GM12878 (cell line): ENCODE results near the gene ISLR. TPM values are rescaled to one million over a fixed set of nuclear protein-coding genes. Genes with fewer than 3 reads are reported as not detected.

Experiments
- ATAC-seq: fragments of 200-7000 bp; cut with Tn5 transposase; 3 replicates; pipeline ENCODE4 v1.9.1; 2020; ENCODE audit warnings: mild to moderate bottlenecking, moderate library complexity
- BruUV-seq: library from RNA; stranded (reverse); fragments of 400-500 nt; replicated peaks from 2 replicates; lab custom pipeline; 2021; lab: Mats Ljungman, UMichigan
- CTCF ChIA-PET: fragments of 300-600 bp; sonication (Branson Sonifier 250); formaldehyde crosslinking; extraction: SDS; loops from one replicate; lab custom pipeline; 2021; ENCODE audit warnings: inconsistent platforms; lab: Yijun Ruan, JAX
- POLR2A ChIA-PET: fragments of 350-600 bp; formaldehyde crosslinking; extraction: SDS; loops from one replicate; lab custom pipeline; 2021; ENCODE audit warnings: inconsistent platforms; lab: Charles Lee
- RAD21 ChIA-PET: fragments of 300-600 bp; sonication (Branson Sonifier 250); formaldehyde crosslinking; loops from one replicate; lab custom pipeline; 2023; ENCODE audit warnings: antibody characterized with exemption; ENCODE audit not compliant: unreplicated experiment; lab: Charles Lee
- SMC1A ChIA-PET: fragments of 300-600 bp; sonication (Branson Sonifier 250); formaldehyde crosslinking; loops from one replicate; lab custom pipeline; 2023; ENCODE audit not compliant: unreplicated experiment, uncharacterized antibody; lab: Charles Lee
- DNase-seq: peaks from one replicate; pipeline ENCODE4 v3.0.0-alpha.2; 2011; ENCODE audit warnings: low read depth, low spot score
- FAIRE-seq: peaks from 3 replicates; lab custom pipeline; 2011; peaks lifted over from hg19 to GRCh38; lab: Jason Lieb, UNC
- H2AFZ ChIP-seq: 2 replicates; pipeline ENCODE4 v1.6.0; 2011; ENCODE audit warnings: low read depth, low read length, control low read depth; ENCODE audit not compliant: control insufficient read depth
- H3K27ac ChIP-seq: 2 replicates; pipeline ENCODE4 v1.5.1; 2011; ENCODE audit warnings: control low read depth; ENCODE audit not compliant: control insufficient read depth, insufficient read depth
- H3K27me3 ChIP-seq, 2 experiments: replicated peaks in 1 of 2; 2 replicates each; pipeline versions ENCODE4 v1.6.0 to v1.6.1; 2011; ENCODE audit warnings: low read length in 1 of 2; ENCODE audit not compliant: control insufficient read depth in 2 of 2, insufficient read depth in 2 of 2
- H3K36me3 ChIP-seq, 2 experiments: 2 replicates each; pipeline ENCODE4 v1.5.1; 2011; ENCODE audit warnings: low read length in 1 of 2; ENCODE audit not compliant: control insufficient read depth in 2 of 2, insufficient read depth in 2 of 2
- H3K4me1 ChIP-seq: 2 replicates; pipeline ENCODE4 v1.6.1; 2011; ENCODE audit warnings: mild to moderate bottlenecking, low read length, moderate library complexity, mixed read lengths; ENCODE audit not compliant: control insufficient read depth, insufficient read depth
- H3K4me2 ChIP-seq: 2 replicates; pipeline ENCODE4 v1.6.0; 2011; ENCODE audit warnings: control low read depth; ENCODE audit not compliant: control insufficient read depth, insufficient read depth
- H3K4me3 ChIP-seq: fragments of 200-600 bp; sonication (generic); 2 replicates; pipeline ENCODE4 v1.5.1; 2016
- H3K79me2 ChIP-seq: 2 replicates; pipeline ENCODE4 v1.6.0; 2011; ENCODE audit warnings: low read length; ENCODE audit not compliant: control insufficient read depth, insufficient read depth
- H3K9ac ChIP-seq: 2 replicates; pipeline ENCODE4 v1.8.0; 2011; ENCODE audit warnings: low read length, control low read depth, mixed read lengths; ENCODE audit not compliant: control insufficient read depth, insufficient read depth
- H3K9me3 ChIP-seq: replicated peaks from 3 replicates; pipeline ENCODE4 v1.5.1; 2011; ENCODE audit warnings: mild to moderate bottlenecking, low read length; ENCODE audit not compliant: control insufficient read depth, insufficient read depth
- H4K20me1 ChIP-seq: 2 replicates; pipeline ENCODE4 v1.6.0; 2011; ENCODE audit not compliant: control insufficient read depth, insufficient read depth
- ASH2L ChIP-seq: fragments of 300-600, 200-600 bp; sonication (generic); IDR thresholded peaks from 2 replicates; pipeline ENCODE4 v1.6.1; 2017; ENCODE audit warnings: low read depth, mild to moderate bottlenecking, borderline replicate concordance
- NFXL1 ChIP-seq: fragments of 450-650 bp; IDR thresholded peaks from 2 replicates; pipeline ENCODE4 v1.6.1; 2017; ENCODE audit warnings: antibody characterized with exemption, mild to moderate bottlenecking, borderline replicate concordance
- NRF1 ChIP-seq: conservative IDR thresholded peaks from 2 replicates; pipeline ENCODE4 v1.6.1; 2011; ENCODE audit warnings: mild to moderate bottlenecking, low read depth, low read length, improper control_type of control experiment
- SIX5 ChIP-seq: IDR thresholded peaks from 2 replicates; pipeline ENCODE4 v1.6.1; 2011; ENCODE audit warnings: mild to moderate bottlenecking, low read depth, low read length, moderate library complexity; ENCODE audit not compliant: severe bottlenecking
- SMAD5 ChIP-seq: IDR thresholded peaks from 2 replicates; pipeline ENCODE4 v1.6.1; 2016; ENCODE audit warnings: antibody characterized with exemption, low read depth
- SREBF1 ChIP-seq: IDR thresholded peaks from 2 replicates; pipeline ENCODE4 v1.6.1; 2012; ENCODE audit warnings: mild to moderate bottlenecking, low read length
- ZNF274 ChIP-seq: IDR thresholded peaks from one replicate; pipeline ENCODE4 v1.8.0; 2011; ENCODE audit not compliant: insufficient read length, insufficient read depth
- ZZZ3 ChIP-seq: IDR thresholded peaks from 2 replicates; pipeline ENCODE4 v1.6.1; 2011; ENCODE audit warnings: low read depth; ENCODE audit not compliant: control insufficient read depth, insufficient read length
- WGBS: methylation state at CpG from one replicate; pipeline ENCODE4 v1.1.6; 2016; ENCODE audit warnings: low lambda C conversion rate; ENCODE audit not compliant: insufficient replicate concordance, insufficient coverage; ENCODE audit errors: missing lambda C conversion rate; 5-methylcytosine and 5-hydroxymethylcytosine counted together
- in situ Hi-C: fragments of 300-500 bp; cut with MboI; formaldehyde crosslinking; loops from 9 replicates; pipeline ENCODE4 v1.14.3; 2018; ENCODE audit warnings: mixed read lengths
- intact Hi-C: fragments of 100-400 bp; cut with micrococcal nuclease; formaldehyde crosslinking; loops from one replicate; pipeline ENCODE4 v1.14.2; 2022; ENCODE audit not compliant: unreplicated experiment
- polyA plus RNA-seq, 11 experiments: library from polyadenylated mRNA; depleted of rRNA in 4 of 11; unstranded in 6 of 11; stranded (reverse) in 5 of 11; fragments of >200 nt; fragmentation: Nextera tagmentation in 4 of 11; fragmentation: Illumina TruSeq in 1 of 11; extraction: Ambion mirVana in 4 of 11; extraction: Trizol in 1 of 11; gene quantifications; 1 replicate in 1 of 11; 2 replicates in 10 of 11; pipeline versions ENCODE4 v1.2.1 to v1.2.3, GENCODE V29; 2011 to 2016; ENCODE audit warnings: inconsistent platforms in 2 of 11, missing spikeins in 2 of 11, low read depth in 1 of 11
- total RNA-seq, 4 experiments: library from RNA; depleted of rRNA in 3 of 4; stranded (reverse); fragments of >200 nt in 3 of 4; fragmentation: Illumina TruSeq in 1 of 4; extraction: Trizol in 1 of 4; gene quantifications; 2 replicates each; pipeline versions ENCODE4 v1.2.1 to v1.2.3, GENCODE V29; 2013 to 2021
- TF ChIP-seq, protein P1 (sequence below): fragments of 450-650 bp; IDR thresholded peaks from 2 replicates; pipeline ENCODE4 v1.6.1; 2018; ENCODE audit warnings: borderline replicate concordance, mild to moderate bottlenecking; ENCODE audit not compliant: partially characterized antibody
- TF ChIP-seq, protein P2 (sequence below): fragments of 450-650 bp; conservative IDR thresholded peaks from 2 replicates; pipeline ENCODE4 v1.6.1; 2017; ENCODE audit warnings: mild to moderate bottlenecking, moderate library complexity
- TF ChIP-seq, protein P3 (sequence below): IDR thresholded peaks from 2 replicates; pipeline ENCODE4 v1.6.1; 2012; ENCODE audit warnings: low read depth, low read length, improper control_type of control experiment
- TF ChIP-seq, protein P4 (sequence below): IDR thresholded peaks from 2 replicates; pipeline ENCODE4 v1.6.1; 2012; ENCODE audit warnings: mild to moderate bottlenecking, low read depth, low read length
- TF ChIP-seq, protein P5 (sequence below): IDR thresholded peaks from 2 replicates; pipeline ENCODE4 v1.6.1; 2011; ENCODE audit warnings: low read depth, low read length, improper control_type of control experiment, borderline replicate concordance

The ISLR gene
- total and polyA plus RNA-seq, 10 of the 15 experiments (the other 5 are each of a cell fraction or from before 2014, with no cell fraction given): 0.03 to 1.8 (median 0.54) TPM

DNA sequence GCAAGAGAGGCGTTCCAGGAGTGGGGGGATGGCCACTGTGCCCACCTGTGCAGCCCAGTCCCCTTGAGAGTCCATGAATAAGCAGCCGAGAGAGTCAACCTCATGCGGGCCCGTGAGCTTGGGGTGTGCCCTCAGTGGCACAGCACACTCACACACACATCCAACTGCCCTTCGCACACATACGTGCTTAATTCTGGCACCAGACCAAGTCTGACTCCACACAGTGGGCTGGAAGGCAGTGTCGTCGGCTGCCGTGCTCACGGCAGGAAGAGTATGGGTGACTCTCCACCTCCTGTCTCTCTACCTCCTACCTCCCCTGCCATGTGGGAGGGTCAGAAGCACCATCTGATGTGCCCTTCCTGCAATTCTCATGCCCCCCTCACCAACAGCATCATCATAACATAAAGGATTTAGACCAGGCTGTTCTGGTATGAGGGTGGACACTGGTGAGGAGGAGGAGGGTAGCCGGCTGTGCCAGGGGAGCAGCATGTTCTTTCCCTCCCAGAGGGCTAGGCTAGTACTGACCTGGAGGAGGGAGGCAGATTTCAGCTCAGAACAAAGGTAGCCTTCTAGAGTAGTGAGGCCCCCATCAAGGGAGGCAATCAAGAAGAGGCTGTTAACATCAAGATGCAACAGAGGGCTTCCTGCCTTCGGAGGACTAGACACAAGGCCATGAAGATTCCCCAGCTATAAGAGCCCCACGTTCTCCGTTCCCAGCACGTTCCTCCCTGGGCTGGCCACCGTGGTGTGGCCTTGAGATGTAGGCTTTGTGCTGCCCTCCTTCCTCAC is 34.3 kb downstream of the ISLR start:
- ChIA-PET RAD21 (no interaction called here), CTCF (no interaction called here), SMC1A (no interaction called here)
- H3K4me3 ChIP-seq: no peak overlapping the region
- no peak for FAIRE-seq
- H3K4me1 ChIP-seq: peaks cover 34% of the 10 kb centered on the region
- ATAC-seq: no peak
- no peak overlapping the region for H3K9ac ChIP-seq
- WGBS: 69% methylated on average over 16 of the region's 16 CpGs
- no peaks in the 10 kb centered on the region for H3K36me3 ChIP-seq
- H3K4me2 ChIP-seq: no peak overlapping the region
- H3K27ac ChIP-seq: no peak overlapping the region
- no peaks in the 10 kb centered on the region for H4K20me1 ChIP-seq
- in situ Hi-C loops: no loop called here
- intact Hi-C loops: no loop called here
- TF ChIP-seq, protein P1, sequence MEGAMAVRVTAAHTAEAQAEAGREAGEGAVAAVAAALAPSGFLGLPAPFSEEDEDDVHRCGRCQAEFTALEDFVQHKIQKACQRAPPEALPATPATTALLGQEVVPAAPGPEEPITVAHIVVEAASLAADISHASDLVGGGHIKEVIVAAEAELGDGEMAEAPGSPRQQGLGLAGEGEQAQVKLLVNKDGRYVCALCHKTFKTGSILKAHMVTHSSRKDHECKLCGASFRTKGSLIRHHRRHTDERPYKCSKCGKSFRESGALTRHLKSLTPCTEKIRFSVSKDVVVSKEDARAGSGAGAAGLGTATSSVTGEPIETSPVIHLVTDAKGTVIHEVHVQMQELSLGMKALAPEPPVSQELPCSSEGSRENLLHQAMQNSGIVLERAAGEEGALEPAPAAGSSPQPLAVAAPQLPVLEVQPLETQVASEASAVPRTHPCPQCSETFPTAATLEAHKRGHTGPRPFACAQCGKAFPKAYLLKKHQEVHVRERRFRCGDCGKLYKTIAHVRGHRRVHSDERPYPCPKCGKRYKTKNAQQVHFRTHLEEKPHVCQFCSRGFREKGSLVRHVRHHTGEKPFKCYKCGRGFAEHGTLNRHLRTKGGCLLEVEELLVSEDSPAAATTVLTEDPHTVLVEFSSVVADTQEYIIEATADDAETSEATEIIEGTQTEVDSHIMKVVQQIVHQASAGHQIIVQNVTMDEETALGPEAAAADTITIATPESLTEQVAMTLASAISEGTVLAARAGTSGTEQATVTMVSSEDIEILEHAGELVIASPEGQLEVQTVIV: no peak
- TF ChIP-seq, protein P2, sequence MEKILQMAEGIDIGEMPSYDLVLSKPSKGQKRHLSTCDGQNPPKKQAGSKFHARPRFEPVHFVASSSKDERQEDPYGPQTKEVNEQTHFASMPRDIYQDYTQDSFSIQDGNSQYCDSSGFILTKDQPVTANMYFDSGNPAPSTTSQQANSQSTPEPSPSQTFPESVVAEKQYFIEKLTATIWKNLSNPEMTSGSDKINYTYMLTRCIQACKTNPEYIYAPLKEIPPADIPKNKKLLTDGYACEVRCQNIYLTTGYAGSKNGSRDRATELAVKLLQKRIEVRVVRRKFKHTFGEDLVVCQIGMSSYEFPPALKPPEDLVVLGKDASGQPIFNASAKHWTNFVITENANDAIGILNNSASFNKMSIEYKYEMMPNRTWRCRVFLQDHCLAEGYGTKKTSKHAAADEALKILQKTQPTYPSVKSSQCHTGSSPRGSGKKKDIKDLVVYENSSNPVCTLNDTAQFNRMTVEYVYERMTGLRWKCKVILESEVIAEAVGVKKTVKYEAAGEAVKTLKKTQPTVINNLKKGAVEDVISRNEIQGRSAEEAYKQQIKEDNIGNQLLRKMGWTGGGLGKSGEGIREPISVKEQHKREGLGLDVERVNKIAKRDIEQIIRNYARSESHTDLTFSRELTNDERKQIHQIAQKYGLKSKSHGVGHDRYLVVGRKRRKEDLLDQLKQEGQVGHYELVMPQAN: no peak
- TF ChIP-seq, protein P3, sequence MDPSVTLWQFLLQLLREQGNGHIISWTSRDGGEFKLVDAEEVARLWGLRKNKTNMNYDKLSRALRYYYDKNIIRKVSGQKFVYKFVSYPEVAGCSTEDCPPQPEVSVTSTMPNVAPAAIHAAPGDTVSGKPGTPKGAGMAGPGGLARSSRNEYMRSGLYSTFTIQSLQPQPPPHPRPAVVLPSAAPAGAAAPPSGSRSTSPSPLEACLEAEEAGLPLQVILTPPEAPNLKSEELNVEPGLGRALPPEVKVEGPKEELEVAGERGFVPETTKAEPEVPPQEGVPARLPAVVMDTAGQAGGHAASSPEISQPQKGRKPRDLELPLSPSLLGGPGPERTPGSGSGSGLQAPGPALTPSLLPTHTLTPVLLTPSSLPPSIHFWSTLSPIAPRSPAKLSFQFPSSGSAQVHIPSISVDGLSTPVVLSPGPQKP: no peak
- no peak for TF ChIP-seq ZNF274
- TF ChIP-seq SMAD5: no peak
- no peak for TF ChIP-seq NRF1
- TF ChIP-seq, protein P4, sequence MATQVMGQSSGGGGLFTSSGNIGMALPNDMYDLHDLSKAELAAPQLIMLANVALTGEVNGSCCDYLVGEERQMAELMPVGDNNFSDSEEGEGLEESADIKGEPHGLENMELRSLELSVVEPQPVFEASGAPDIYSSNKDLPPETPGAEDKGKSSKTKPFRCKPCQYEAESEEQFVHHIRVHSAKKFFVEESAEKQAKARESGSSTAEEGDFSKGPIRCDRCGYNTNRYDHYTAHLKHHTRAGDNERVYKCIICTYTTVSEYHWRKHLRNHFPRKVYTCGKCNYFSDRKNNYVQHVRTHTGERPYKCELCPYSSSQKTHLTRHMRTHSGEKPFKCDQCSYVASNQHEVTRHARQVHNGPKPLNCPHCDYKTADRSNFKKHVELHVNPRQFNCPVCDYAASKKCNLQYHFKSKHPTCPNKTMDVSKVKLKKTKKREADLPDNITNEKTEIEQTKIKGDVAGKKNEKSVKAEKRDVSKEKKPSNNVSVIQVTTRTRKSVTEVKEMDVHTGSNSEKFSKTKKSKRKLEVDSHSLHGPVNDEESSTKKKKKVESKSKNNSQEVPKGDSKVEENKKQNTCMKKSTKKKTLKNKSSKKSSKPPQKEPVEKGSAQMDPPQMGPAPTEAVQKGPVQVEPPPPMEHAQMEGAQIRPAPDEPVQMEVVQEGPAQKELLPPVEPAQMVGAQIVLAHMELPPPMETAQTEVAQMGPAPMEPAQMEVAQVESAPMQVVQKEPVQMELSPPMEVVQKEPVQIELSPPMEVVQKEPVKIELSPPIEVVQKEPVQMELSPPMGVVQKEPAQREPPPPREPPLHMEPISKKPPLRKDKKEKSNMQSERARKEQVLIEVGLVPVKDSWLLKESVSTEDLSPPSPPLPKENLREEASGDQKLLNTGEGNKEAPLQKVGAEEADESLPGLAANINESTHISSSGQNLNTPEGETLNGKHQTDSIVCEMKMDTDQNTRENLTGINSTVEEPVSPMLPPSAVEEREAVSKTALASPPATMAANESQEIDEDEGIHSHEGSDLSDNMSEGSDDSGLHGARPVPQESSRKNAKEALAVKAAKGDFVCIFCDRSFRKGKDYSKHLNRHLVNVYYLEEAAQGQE: no peak
- no peak for TF ChIP-seq ZZZ3
- no peak for TF ChIP-seq ASH2L
- TF ChIP-seq, protein P5, sequence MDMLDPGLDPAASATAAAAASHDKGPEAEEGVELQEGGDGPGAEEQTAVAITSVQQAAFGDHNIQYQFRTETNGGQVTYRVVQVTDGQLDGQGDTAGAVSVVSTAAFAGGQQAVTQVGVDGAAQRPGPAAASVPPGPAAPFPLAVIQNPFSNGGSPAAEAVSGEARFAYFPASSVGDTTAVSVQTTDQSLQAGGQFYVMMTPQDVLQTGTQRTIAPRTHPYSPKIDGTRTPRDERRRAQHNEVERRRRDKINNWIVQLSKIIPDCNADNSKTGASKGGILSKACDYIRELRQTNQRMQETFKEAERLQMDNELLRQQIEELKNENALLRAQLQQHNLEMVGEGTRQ: no peak
- TF ChIP-seq SREBF1: no peak
- no peak for TF ChIP-seq SIX5
- TF ChIP-seq NFXL1: no peak
- TF ChIP-seq, all 136 proteins: peak for 0
- Histone ChIP-seq H3K27me3 (no peaks in the 10 kb centered on the region; a peak in 1 of 4 replicates), H3K79me2 (no peaks in the 10 kb centered on the region), H2AFZ (no peak overlapping the region), H3K9me3 (no peaks in the 10 kb centered on the region)
- no TSS peak for BruUV-seq
- POLR2A ChIA-PET: no interaction called here
- DNase-seq: no peak
